ACC112 (cell line): ENCODE data around the gene SLC39A13.

Source experiments
- H2AFZ ChIP-seq: fragments of 200-600 bp; sonication (generic); one replicate; pipeline ENCODE4 v1.6.0; 2017; ENCODE audit warnings: antibody characterized with exemption, low read length; ENCODE audit not compliant: unreplicated experiment
- H3K27ac ChIP-seq: fragments of 200-600 bp; sonication (generic); 2 replicates; pipeline ENCODE4 v1.5.1; 2014; ENCODE audit warnings: low read depth, mild to moderate bottlenecking, antibody characterized with exemption, low read length, moderate library complexity
- H3K27me3 ChIP-seq: fragments of 200-600 bp; sonication (generic); 2 replicates; pipeline ENCODE4 v1.6.1; 2014; ENCODE audit warnings: mild to moderate bottlenecking, antibody characterized with exemption, low read length, moderate library complexity, mixed read lengths; ENCODE audit not compliant: insufficient read depth
- H3K36me3 ChIP-seq: fragments of 200-600 bp; sonication (generic); 2 replicates; pipeline ENCODE4 v1.6.1; 2016; ENCODE audit warnings: mild to moderate bottlenecking, antibody characterized with exemption, low read length, moderate library complexity, mixed read lengths; ENCODE audit not compliant: insufficient read depth
- H3K4me1 ChIP-seq: fragments of 200-600 bp; sonication (generic); one replicate; pipeline ENCODE4 v1.6.1; 2016; ENCODE audit warnings: low read length, mixed read lengths; ENCODE audit not compliant: insufficient read depth, unreplicated experiment, control insufficient read depth
- H3K4me3 ChIP-seq: fragments of 200-600 bp; sonication (generic); 2 replicates; pipeline ENCODE4 v1.5.1; 2014; ENCODE audit warnings: mild to moderate bottlenecking, low read depth, low read length
- H3K79me2 ChIP-seq: fragments of 200-600 bp; sonication (generic); one replicate; pipeline ENCODE4 v1.6.0; 2016; ENCODE audit warnings: low read length; ENCODE audit not compliant: control insufficient read depth, unreplicated experiment, insufficient read depth

SLC39A13 gene

DNA sequence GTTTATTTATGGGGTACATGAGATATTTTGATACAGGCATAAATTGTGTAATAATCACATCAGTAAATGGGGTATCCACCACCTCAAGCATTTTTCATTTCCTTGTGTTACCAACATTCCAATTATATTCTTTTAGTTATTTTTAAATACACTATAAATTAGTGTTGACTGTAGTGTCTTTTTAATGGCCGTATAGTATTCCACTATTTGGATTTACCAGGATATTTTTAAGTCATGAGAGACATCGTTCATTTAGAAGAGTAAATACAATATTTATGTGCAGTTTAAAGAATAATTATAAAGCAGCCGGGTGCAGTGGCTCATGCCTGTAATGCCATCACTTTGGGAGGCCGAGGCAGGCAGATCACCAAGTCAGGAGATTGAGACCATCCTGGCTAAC is 23.9 kb upstream of the SLC39A13 start:
- Histone ChIP-seq H3K4me1 (no peaks in the 10 kb centered on the region), H2AFZ (no peak overlapping the region), H3K79me2 (no peaks in the 10 kb centered on the region), H3K27ac (no peak overlapping the region), H3K4me3 (no peak overlapping the region), H3K27me3 (no peaks in the 10 kb centered on the region), H3K36me3 (no peaks in the 10 kb centered on the region)

GRCh38 chr11:47387944-47388696 is 20.3 kb upstream of the SLC39A13 start:
- Histone ChIP-seq H2AFZ (no peak overlapping the region), H3K4me3 (no peak overlapping the region), H3K27ac (no peak overlapping the region), H3K36me3 (no peaks in the 10 kb centered on the region), H3K4me1 (peaks cover under 1% of the 10 kb centered on the region), H3K27me3 (no peaks in the 10 kb centered on the region), H3K79me2 (no peaks in the 10 kb centered on the region)

- no peak overlapping the region for H3K4me3 ChIP-seq
- H3K4me1 ChIP-seq, result peaks cover 9% of the 10 kb centered on the region
- H3K27me3 ChIP-seq, result no peaks in the 10 kb centered on the region
- no peak overlapping the region for H3K27ac ChIP-seq
- H3K79me2 ChIP-seq, result no peaks in the 10 kb centered on the region
- H3K36me3 ChIP-seq, result no peaks in the 10 kb centered on the region
- no peak overlapping the region for H2AFZ ChIP-seq
These were observed 19.5 kb upstream of the SLC39A13 start for GRCh38 chr11:47388697-47389576.

DNA sequence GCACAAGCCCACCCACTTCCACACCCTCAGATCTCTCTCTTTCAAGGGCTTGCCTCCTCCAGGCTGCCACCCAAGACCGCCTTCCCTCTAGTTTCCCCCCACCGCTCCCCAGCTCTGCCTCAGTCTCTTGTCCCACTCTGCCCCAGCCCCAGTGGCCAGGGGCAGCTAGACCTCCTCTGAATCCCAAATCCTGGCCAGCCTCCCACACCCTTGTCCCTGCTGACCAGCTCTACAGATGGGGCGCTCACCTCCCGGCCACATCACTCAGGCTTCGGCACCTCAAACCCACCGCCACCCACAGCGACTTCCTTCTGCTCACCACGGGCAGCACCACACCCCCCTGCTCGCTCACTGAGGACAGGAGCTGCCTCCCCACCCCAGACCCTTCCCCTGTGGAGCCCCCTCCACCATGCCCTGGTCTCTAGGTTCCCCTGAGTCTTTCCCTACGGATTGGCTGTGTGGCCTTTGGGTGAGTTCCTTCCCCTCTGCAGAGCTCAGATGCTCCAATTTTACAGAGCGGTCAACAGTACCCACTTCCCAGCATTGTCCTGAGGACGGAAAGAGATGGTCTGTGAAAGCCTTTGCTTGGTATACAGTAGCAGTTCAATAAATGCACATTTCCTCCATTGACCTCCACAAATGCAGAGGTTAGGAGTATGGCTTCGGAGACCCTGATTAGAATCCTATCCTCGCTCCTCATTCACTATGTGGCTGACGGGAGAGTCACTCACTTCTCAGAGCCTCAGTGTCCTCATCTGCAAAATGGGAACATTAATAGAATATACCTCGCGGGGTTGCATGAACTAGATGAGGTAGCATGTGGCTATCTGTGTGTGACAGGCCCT is 18.6 kb upstream of the SLC39A13 start:
- no peak overlapping the region for H3K4me3 ChIP-seq
- H2AFZ ChIP-seq, result no peak overlapping the region
- no peak overlapping the region for H3K27ac ChIP-seq
- H3K79me2 ChIP-seq, result no peaks in the 10 kb centered on the region
- peaks cover 15% of the 10 kb centered on the region for H3K4me1 ChIP-seq
- no peaks in the 10 kb centered on the region for H3K27me3 ChIP-seq
- no peaks in the 10 kb centered on the region for H3K36me3 ChIP-seq

GRCh38 chr11:47390422-47390760 is 18.0 kb upstream of the SLC39A13 start:
- H3K27me3 ChIP-seq, result no peaks in the 10 kb centered on the region
- H3K4me1 ChIP-seq, result peaks cover 15% of the 10 kb centered on the region
- no peak overlapping the region for H3K4me3 ChIP-seq
- H3K27ac ChIP-seq, result no peak overlapping the region
- no peaks in the 10 kb centered on the region for H3K36me3 ChIP-seq
- no peaks in the 10 kb centered on the region for H3K79me2 ChIP-seq
- no peak overlapping the region for H2AFZ ChIP-seq

DNA sequence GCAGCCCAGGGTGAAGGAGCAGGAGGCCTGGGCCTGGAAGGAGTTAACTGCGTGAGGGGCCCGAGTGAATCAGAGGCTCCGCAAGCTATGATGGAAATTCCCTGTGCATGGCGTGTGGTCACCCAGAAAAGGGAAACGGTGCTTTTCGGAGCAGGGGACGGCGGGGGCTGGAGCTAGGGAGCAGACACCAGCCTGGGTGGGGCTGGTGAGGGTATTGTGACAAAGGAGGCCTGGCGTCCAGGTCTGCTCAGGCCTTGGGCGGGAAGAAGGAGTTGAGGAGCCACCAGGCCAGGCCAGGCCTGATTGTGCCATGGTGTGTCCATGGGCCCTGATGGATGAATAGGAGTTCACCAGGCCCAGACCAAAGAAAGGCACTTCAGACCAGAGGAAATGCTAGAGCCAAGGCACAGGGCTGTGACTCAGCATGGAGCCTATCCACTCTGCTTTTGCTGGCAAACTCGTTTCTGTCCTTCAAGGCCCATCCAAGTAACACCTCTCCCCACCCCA is 17.3 kb upstream of the SLC39A13 start:
- H3K27ac ChIP-seq, result no peak overlapping the region
- no peak overlapping the region for H2AFZ ChIP-seq
- peaks cover 15% of the 10 kb centered on the region for H3K4me1 ChIP-seq

GRCh38 chr11:47391711-47392432 is 16.5 kb upstream of the SLC39A13 start:
- H3K27me3 ChIP-seq, result no peaks in the 10 kb centered on the region
- no peak overlapping the region for H3K27ac ChIP-seq
- H3K79me2 ChIP-seq, result no peaks in the 10 kb centered on the region
- no peak overlapping the region for H3K4me3 ChIP-seq
- H3K4me1 ChIP-seq, result peaks cover 15% of the 10 kb centered on the region
- no peak overlapping the region for H2AFZ ChIP-seq
- no peaks in the 10 kb centered on the region for H3K36me3 ChIP-seq

More for the DNA sequence above, 17.3 kb upstream of the SLC39A13 start:
- no peaks in the 10 kb centered on the region for H3K27me3 ChIP-seq
- H3K4me3 ChIP-seq, result no peak overlapping the region
- H3K36me3 ChIP-seq, result no peaks in the 10 kb centered on the region
- H3K79me2 ChIP-seq, result no peaks in the 10 kb centered on the region

- Histone ChIP-seq H3K79me2 (no peaks in the 10 kb centered on the region), H3K36me3 (no peaks in the 10 kb centered on the region), H3K27me3 (no peaks in the 10 kb centered on the region), H3K4me1 (peaks cover 15% of the 10 kb centered on the region), H3K4me3 (no peak overlapping the region), H2AFZ (no peak overlapping the region), H3K27ac (no peak overlapping the region)
These were observed 15.7 kb upstream of the SLC39A13 start for GRCh38 chr11:47392546-47393162.

DNA sequence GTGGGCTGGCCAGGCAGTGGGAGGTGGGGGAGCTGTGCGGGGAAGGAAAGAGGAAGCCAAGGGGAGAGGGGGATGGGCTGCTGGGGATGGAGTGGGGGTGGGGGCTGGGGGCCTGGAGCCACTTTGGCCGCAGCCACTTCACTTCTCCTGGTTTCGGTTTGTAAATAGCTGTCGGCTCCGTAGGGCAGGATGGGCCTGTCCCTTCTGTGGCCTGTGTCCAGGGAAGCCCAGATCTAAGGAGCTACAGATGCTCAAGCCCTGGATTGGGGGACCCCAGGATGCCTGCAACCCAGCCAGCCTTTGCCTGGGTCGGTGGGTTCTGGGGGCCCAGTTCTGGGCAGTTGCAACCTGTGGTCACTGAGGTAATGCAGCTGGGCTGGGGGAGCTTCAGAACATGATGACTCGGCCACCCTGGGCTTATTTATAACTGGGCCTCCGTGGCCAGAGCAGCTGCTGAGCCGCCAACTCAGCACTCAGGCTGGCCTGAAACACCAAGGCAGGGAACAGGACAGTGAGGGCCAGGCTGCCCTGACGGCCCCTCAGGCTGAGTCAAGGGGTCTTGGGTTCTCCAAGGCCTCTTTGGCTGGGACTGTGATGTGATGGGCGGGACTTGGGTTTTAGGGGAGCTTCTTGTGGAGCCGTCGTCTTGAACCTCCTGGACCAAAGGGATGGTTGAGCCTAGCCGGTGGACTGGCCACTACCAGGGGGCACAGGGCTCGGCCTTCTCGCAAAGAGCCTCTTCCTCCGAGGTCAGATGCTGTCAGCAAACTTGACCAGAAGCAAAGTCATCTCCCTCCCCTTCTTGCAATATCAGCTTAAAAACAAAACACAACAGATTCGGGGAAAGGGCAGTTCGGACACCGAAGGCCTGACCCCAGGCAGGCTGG is 15.0 kb upstream of the SLC39A13 start:
- H3K27ac ChIP-seq, result no peak overlapping the region
- H3K4me1 ChIP-seq, result peaks cover 15% of the 10 kb centered on the region
- no peaks in the 10 kb centered on the region for H3K79me2 ChIP-seq
- no peak overlapping the region for H3K4me3 ChIP-seq
- H3K36me3 ChIP-seq, result no peaks in the 10 kb centered on the region
- H3K27me3 ChIP-seq, result no peaks in the 10 kb centered on the region
- H2AFZ ChIP-seq, result peak overlapping the region; percentile 70
